ENCODE measurements around the gene TTC27. TPM values are rescaled to one million over a fixed set of nuclear protein-coding genes. Genes with fewer than 3 reads are reported as not detected.

The TTC27 gene
- total RNA-seq, 1 donor from 2014 or later = 24.1 TPM

GRCh38 chr2:32851777-32852439 is 224.1 kb downstream of the TTC27 start:
- H3K36me3 ChIP-seq (ENCODE audit: control insufficient read depth, insufficient read depth, low read length) = no peaks in the 10 kb centered on the region
- H3K4me3 ChIP-seq (ENCODE audit: low read depth, low read length) = no peak overlapping the region
- no peaks in the 10 kb centered on the region for H3K27me3 ChIP-seq (ENCODE audit: control insufficient read depth, insufficient read depth, low read length)
- TF ChIP-seq, protein P1, sequence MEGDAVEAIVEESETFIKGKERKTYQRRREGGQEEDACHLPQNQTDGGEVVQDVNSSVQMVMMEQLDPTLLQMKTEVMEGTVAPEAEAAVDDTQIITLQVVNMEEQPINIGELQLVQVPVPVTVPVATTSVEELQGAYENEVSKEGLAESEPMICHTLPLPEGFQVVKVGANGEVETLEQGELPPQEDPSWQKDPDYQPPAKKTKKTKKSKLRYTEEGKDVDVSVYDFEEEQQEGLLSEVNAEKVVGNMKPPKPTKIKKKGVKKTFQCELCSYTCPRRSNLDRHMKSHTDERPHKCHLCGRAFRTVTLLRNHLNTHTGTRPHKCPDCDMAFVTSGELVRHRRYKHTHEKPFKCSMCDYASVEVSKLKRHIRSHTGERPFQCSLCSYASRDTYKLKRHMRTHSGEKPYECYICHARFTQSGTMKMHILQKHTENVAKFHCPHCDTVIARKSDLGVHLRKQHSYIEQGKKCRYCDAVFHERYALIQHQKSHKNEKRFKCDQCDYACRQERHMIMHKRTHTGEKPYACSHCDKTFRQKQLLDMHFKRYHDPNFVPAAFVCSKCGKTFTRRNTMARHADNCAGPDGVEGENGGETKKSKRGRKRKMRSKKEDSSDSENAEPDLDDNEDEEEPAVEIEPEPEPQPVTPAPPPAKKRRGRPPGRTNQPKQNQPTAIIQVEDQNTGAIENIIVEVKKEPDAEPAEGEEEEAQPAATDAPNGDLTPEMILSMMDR (IDR thresholded peaks at IDR 0.05; ENCODE audit: insufficient read depth, low read length, poor library complexity, severe bottlenecking) = no peak
- DNase-seq (ENCODE audit: low read depth) = no peak

- H3K4me3 ChIP-seq (ENCODE audit: low read depth, low read length) = no peak overlapping the region
- TF ChIP-seq, protein P1 (IDR thresholded peaks at IDR 0.05; ENCODE audit: insufficient read depth, low read length, poor library complexity, severe bottlenecking) = no peak
- DNase-seq (ENCODE audit: low read depth) = no peak
- no peaks in the 10 kb centered on the region for H3K27me3 ChIP-seq (ENCODE audit: control insufficient read depth, insufficient read depth, low read length)
- H3K36me3 ChIP-seq (ENCODE audit: control insufficient read depth, insufficient read depth, low read length) = no peaks in the 10 kb centered on the region
Observed at GRCh38 chr2:32852856-32853255, 225.0 kb downstream of the TTC27 start.

- no peak overlapping the region for H3K4me3 ChIP-seq (ENCODE audit: low read depth, low read length)
Observed at GRCh38 chr2:32856891-32857290, 229.0 kb downstream of the TTC27 start.

DNA sequence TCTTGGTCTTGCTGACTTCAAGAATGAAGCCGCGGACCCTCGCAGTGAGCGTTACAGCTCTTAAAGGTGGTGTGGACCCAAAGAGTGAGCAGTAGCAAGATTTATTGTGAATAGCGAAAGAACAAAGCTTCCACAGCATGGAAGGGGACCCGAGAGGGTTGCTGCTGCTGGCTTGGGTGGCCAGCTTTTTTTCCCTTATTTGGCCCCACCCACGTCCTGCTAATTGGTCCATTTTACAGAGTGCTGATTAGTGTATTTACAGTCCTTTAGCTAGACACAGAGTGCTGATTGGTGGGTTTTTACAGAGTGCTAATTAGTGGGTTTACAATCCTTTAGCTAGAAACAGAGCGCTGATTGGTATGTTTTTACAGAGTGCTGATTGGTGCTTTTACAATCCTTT is 230.9 kb downstream of the TTC27 start:
- no peak for DNase-seq (ENCODE audit: low read depth)
- no peak overlapping the region for H3K4me3 ChIP-seq (ENCODE audit: low read depth, low read length)
- no peaks in the 10 kb centered on the region for H3K36me3 ChIP-seq (ENCODE audit: control insufficient read depth, insufficient read depth, low read length)
- H3K27me3 ChIP-seq (ENCODE audit: control insufficient read depth, insufficient read depth, low read length) = no peaks in the 10 kb centered on the region
- TF ChIP-seq, protein P1 (IDR thresholded peaks at IDR 0.05; ENCODE audit: insufficient read depth, low read length, poor library complexity, severe bottlenecking) = no peak

More at GRCh38 chr2:32856891-32857290, 229.0 kb downstream of the TTC27 start:
- no peaks in the 10 kb centered on the region for H3K27me3 ChIP-seq (ENCODE audit: control insufficient read depth, insufficient read depth, low read length)
- H3K36me3 ChIP-seq (ENCODE audit: control insufficient read depth, insufficient read depth, low read length) = no peaks in the 10 kb centered on the region
- TF ChIP-seq, protein P1 (IDR thresholded peaks at IDR 0.05; ENCODE audit: insufficient read depth, low read length, poor library complexity, severe bottlenecking) = no peak
- no peak for DNase-seq (ENCODE audit: low read depth)

DNA sequence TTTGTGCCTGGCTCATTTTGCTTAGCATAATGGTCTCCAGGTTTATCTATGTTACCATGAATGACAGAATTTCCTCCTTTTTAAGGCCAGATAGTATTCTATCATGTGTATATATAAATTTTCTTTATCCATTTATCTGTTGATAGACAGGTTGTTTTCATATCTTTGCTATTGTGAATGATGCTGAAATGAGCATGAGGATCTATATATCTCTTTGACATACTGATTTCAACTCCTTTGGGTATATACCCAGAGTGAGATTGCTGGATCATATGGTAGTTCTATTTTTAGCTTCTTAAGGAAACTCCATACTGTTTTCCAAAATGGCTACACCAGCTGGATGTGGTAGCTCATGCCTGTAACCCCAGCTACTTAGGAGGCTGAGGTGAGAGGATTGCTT is 232.5 kb downstream of the TTC27 start:
- TF ChIP-seq, protein P1 (IDR thresholded peaks at IDR 0.05; ENCODE audit: insufficient read depth, low read length, poor library complexity, severe bottlenecking) = no peak
- DNase-seq (ENCODE audit: low read depth) = no peak
- Histone ChIP-seq H3K4me3 (ENCODE audit: low read depth, low read length) (no peak overlapping the region), H3K36me3 (ENCODE audit: control insufficient read depth, insufficient read depth, low read length) (no peaks in the 10 kb centered on the region), H3K27me3 (ENCODE audit: control insufficient read depth, insufficient read depth, low read length) (no peaks in the 10 kb centered on the region)

Measured in kidney epithelial cell (primary cell).